Glutamatergic neuron (in vitro differentiated cells): ENCODE data around the gene EMCN. TPM values are rescaled to one million over a fixed set of nuclear protein-coding genes. Genes with fewer than 3 reads are reported as not detected.

Experiments
- DNase-seq: peaks from one replicate; pipeline ENCODE4 v3.0.0; 2022
- H3K27ac Mint-ChIP-seq: one replicate; pipeline ENCODE4 v1.8.0; 2020; ENCODE audit warnings: mild to moderate bottlenecking, mixed read lengths, inconsistent platforms; ENCODE audit not compliant: unreplicated experiment
- H3K27me3 Mint-ChIP-seq: one replicate; pipeline ENCODE4 v1.8.0; 2020; ENCODE audit warnings: mild to moderate bottlenecking, moderate library complexity, mixed read lengths, inconsistent platforms; ENCODE audit not compliant: unreplicated experiment
- H3K36me3 Mint-ChIP-seq: one replicate; pipeline ENCODE4 v1.8.0; 2020; ENCODE audit warnings: mild to moderate bottlenecking, mixed read lengths, inconsistent platforms; ENCODE audit not compliant: unreplicated experiment
- H3K4me1 Mint-ChIP-seq: one replicate; pipeline ENCODE4 v1.8.0; 2020; ENCODE audit warnings: mild to moderate bottlenecking, low read depth, mixed read lengths, inconsistent platforms; ENCODE audit not compliant: unreplicated experiment
- H3K4me3 Mint-ChIP-seq: one replicate; pipeline ENCODE4 v1.8.0; 2020; ENCODE audit warnings: mild to moderate bottlenecking, mixed read lengths, inconsistent platforms; ENCODE audit not compliant: unreplicated experiment
- H3K9me3 Mint-ChIP-seq: one replicate; pipeline ENCODE4 v1.8.0; 2020; ENCODE audit warnings: mild to moderate bottlenecking, moderate library complexity, mixed read lengths, inconsistent platforms; ENCODE audit not compliant: unreplicated experiment
- total RNA-seq: library from RNA; stranded (reverse); fragmentation: NEBNext Ultra II Directional; extraction: Animal tissue kit (Norgen Biotek cat#: 25700); gene quantifications from one replicate; pipeline ENCODE4 v1.2.1, GENCODE V29; 2021; ENCODE audit not compliant: unreplicated experiment
- TF ChIP-seq, protein P1 (sequence below): fragments of 200-600 bp; sonication (generic); IDR thresholded peaks from one replicate; pipeline ENCODE4 v1.5.0; 2021; ENCODE audit not compliant: partially characterized antibody, unreplicated experiment

EMCN gene
- total RNA-seq, 1 donor from 2014 or later: not detected

DNA sequence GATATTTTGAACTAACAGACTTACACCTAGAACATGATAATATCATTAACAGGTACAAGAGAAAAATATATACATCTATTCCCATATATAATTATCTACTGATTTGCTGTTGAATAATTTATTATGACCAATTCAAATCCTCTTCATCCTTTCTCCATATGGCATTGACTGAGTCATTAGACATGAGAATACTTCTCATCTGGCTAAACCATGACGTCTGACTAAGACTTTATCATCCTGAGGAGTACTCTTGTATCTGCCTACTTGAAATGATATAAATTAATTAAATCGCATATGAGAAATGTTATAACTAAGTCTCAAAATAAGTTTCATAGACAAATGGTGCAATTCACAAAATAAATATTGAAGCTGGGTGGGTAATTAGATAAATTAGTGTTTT is 67.4 kb downstream of the EMCN start:
- Mint-ChIP-seq H3K4me3 (no peak overlapping the region), H3K27ac (no peak overlapping the region), H3K4me1 (no peaks in the 10 kb centered on the region), H3K9me3 (no peaks in the 10 kb centered on the region), H3K36me3 (peaks cover 6% of the 10 kb centered on the region), H3K27me3 (no peaks in the 10 kb centered on the region)
- no peak for DNase-seq
- TF ChIP-seq, protein P1, sequence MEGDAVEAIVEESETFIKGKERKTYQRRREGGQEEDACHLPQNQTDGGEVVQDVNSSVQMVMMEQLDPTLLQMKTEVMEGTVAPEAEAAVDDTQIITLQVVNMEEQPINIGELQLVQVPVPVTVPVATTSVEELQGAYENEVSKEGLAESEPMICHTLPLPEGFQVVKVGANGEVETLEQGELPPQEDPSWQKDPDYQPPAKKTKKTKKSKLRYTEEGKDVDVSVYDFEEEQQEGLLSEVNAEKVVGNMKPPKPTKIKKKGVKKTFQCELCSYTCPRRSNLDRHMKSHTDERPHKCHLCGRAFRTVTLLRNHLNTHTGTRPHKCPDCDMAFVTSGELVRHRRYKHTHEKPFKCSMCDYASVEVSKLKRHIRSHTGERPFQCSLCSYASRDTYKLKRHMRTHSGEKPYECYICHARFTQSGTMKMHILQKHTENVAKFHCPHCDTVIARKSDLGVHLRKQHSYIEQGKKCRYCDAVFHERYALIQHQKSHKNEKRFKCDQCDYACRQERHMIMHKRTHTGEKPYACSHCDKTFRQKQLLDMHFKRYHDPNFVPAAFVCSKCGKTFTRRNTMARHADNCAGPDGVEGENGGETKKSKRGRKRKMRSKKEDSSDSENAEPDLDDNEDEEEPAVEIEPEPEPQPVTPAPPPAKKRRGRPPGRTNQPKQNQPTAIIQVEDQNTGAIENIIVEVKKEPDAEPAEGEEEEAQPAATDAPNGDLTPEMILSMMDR: no peak

DNA sequence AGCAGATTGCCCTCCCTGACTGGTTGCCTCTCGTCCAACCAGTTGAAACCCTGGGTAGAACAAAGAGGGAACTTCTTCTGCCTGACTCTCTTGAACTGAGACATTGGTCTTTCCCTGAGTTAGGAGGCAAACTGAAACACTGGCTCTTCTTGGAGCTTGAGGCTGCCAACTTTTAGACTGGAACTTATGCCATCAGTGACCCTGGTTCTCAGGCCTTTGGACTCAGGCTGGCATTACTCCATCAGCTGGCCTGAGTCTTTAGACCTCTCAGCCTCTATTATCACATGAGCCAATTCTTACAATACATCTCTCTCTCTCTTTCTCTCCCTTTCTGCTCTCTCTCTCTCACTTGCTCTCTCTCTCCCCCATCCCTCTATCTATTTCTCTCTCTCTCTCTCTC is 86.4 kb downstream of the EMCN start:
- H3K36me3 Mint-ChIP-seq: no peaks in the 10 kb centered on the region
- H3K27me3 Mint-ChIP-seq: no peaks in the 10 kb centered on the region
- no peak overlapping the region for H3K4me3 Mint-ChIP-seq
- H3K9me3 Mint-ChIP-seq: no peaks in the 10 kb centered on the region
- H3K4me1 Mint-ChIP-seq: no peaks in the 10 kb centered on the region
- TF ChIP-seq, protein P1: no peak
- DNase-seq: no peak
- no peak overlapping the region for H3K27ac Mint-ChIP-seq

DNA sequence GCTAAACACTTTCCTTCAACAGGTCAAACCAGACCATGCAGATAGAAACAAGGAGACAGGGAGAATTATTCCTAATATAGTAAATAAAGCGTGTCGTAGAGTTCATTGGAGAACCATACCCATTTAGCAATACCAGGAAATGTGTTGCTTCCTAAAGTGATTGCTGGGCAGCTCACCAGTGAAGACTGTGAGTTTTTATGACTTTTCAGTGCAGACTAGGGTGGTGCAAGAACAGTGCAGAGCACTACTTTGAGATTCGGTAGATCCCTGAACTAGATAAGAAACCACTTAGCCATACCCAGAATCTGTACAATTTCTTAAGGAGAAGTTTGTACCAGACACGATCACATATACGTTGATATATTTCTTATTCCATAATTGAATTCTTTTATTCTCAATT is 87.4 kb downstream of the EMCN start:
- no peak overlapping the region for H3K27ac Mint-ChIP-seq
- H3K9me3 Mint-ChIP-seq: no peaks in the 10 kb centered on the region
- H3K4me3 Mint-ChIP-seq: no peak overlapping the region
- no peaks in the 10 kb centered on the region for H3K27me3 Mint-ChIP-seq
- no peaks in the 10 kb centered on the region for H3K36me3 Mint-ChIP-seq
- TF ChIP-seq, protein P1: no peak
- no peak for DNase-seq
- no peaks in the 10 kb centered on the region for H3K4me1 Mint-ChIP-seq

GRCh38 chr4:100429616-100430015 is 88.2 kb downstream of the EMCN start:
- H3K4me3 Mint-ChIP-seq: no peak overlapping the region
- H3K27me3 Mint-ChIP-seq: no peaks in the 10 kb centered on the region
- no peaks in the 10 kb centered on the region for H3K4me1 Mint-ChIP-seq
- H3K36me3 Mint-ChIP-seq: no peaks in the 10 kb centered on the region
- no peak for DNase-seq
- TF ChIP-seq, protein P1: no peak
- H3K27ac Mint-ChIP-seq: no peak overlapping the region
- no peaks in the 10 kb centered on the region for H3K9me3 Mint-ChIP-seq

- Mint-ChIP-seq H3K9me3 (no peaks in the 10 kb centered on the region), H3K4me3 (no peak overlapping the region), H3K27me3 (no peaks in the 10 kb centered on the region), H3K4me1 (no peaks in the 10 kb centered on the region), H3K36me3 (no peaks in the 10 kb centered on the region), H3K27ac (no peak overlapping the region)
- DNase-seq: no peak
- TF ChIP-seq, protein P1: no peak
Measured at GRCh38 chr4:100428051-100428450, 89.8 kb downstream of the EMCN start.
